Tibial nerve (tissue), 4 donors: ENCODE measurements around the gene AKAP12. TPM values are rescaled to one million over a fixed set of nuclear protein-coding genes. Genes with fewer than 3 reads are reported as not detected.
"Not testable (repeated sequence)": the region's sequence is repeated elsewhere in the genome, so short reads cannot be mapped to it uniquely, and the experiment has no call there.

Source experiments
- DNase-seq, 2 donors: peaks; one replicate each; pipeline ENCODE4 v3.0.0-alpha.2; 2019; ENCODE audit warnings: low spot score in 2 of 2
- H3K27ac ChIP-seq, 4 donors: fragments of 200-600 bp; sonication (generic) in 3 of 4; one replicate each; pipeline ENCODE4 v1.5.1; 2017 to 2019; ENCODE audit warnings: mild to moderate bottlenecking in 1 of 4
- H3K27me3 ChIP-seq, 2 donors: fragments of 200-600 bp; sonication (generic) in 1 of 2; one replicate each; pipeline versions ENCODE4 v1.5.1 to v1.6.0; 2017 to 2019
- H3K36me3 ChIP-seq, 3 donors: fragments of 200-600 bp; sonication (generic); one replicate each; pipeline ENCODE4 v1.5.1; 2018 to 2019
- H3K4me1 ChIP-seq, 4 donors: fragments of 200-600 bp; sonication (generic) in 3 of 4; one replicate each; pipeline ENCODE4 v1.5.1; 2017 to 2019
- H3K4me3 ChIP-seq, 4 donors: fragments of 200-600 bp; sonication (generic) in 3 of 4; one replicate each; pipeline ENCODE4 v1.5.1; 2017 to 2019; ENCODE audit warnings: mild to moderate bottlenecking in 1 of 4, moderate library complexity in 1 of 4
- H3K9me3 ChIP-seq, 4 donors: fragments of 200-600 bp; sonication (generic) in 3 of 4; one replicate each; pipeline ENCODE4 v1.5.1; 2017 to 2019
- EP300 ChIP-seq, 2 donors: sonication (generic); formaldehyde crosslinking; IDR thresholded peaks; one replicate each; pipeline ENCODE4 v1.6.1; 2017; ENCODE audit warnings: antibody characterized with exemption in 2 of 2, mild to moderate bottlenecking in 1 of 2
- POLR2A ChIP-seq, 2 donors: fragments of 450-650 bp; IDR thresholded peaks; one replicate each; pipeline ENCODE4 v1.6.1; 2017; ENCODE audit warnings: antibody characterized with exemption in 2 of 2, mild to moderate bottlenecking in 2 of 2, moderate library complexity in 2 of 2
- WGBS, 2 donors: methylation state at CpG; one replicate each; pipeline ENCODE4 v1.1.5; 2018; 5-methylcytosine and 5-hydroxymethylcytosine counted together
- total RNA-seq, 4 donors: library from RNA; depleted of rRNA; stranded (reverse); fragments of >200 nt; gene quantifications; one replicate each; pipeline ENCODE4 v1.1.0, GENCODE V29; 2016
- TF ChIP-seq, protein P1 (sequence below), 5 experiments: fragments of 200-600 bp in 3 of 5; fragments of 450-650 bp in 2 of 5; sonication (generic) in 3 of 5; IDR thresholded peaks; one replicate each; pipeline ENCODE4 v1.5.1; 2016 to 2019; ENCODE audit warnings: antibody characterized with exemption in 5 of 5, mild to moderate bottlenecking in 3 of 5, moderate library complexity in 2 of 5

AKAP12 gene
- total RNA-seq, 4 donors from 2014 or later, result 214 to 268 (median 232) TPM

DNA sequence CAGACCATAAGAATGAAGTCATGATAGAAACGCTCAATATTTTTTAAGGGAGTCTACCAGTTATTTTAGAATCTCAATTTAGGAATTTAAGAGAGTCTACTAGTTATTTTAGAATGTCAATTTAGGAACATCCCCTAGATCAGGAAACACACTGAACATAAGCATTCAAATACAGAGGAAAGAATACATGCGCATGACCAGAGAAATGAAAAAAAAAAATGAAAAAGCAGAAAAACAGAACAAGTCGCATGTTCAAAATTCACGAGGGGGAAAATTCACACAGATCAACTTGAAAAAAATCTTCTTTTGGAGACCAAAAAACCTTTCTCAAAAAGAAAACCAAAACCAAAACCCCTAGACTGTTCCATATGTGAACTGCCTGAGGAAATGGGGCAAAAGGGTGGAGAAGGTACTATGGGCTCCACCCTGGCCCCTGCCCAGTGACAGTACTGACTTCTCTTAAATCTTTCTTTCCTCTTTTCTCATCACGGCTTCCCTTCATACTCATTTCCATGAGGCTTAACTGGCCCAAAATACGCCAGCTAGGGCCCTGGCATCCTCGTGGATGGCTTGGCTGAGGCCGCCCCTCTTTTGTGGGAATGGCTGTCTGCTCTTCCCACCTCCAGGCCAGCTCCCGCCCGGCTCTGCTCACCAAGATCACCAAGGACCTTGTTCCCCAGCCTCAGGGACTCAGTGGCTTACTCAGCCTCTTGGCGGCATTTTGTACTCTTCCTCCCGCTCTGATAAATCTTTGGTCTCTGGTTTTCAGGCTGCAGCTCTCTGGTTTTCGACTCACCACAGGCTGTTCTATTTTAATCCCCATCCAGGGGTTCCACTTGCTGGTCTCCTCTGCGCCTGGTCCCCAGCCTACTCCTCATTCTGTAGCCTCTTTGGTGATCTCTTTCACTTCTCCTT, 140.4 kb downstream of the AKAP12 start:
- H3K9me3 ChIP-seq, result no peaks in the 10 kb centered on the region
- peaks cover 0 to 27% (median 9%) of the 10 kb centered on the region in 4 donors for H3K4me1 ChIP-seq
- peak overlapping the region in 3 of 4 donors; percentile 26 to 63 (median 59) for H3K27ac ChIP-seq
- peaks cover 0 to 2% (median 0%) of the 10 kb centered on the region in 3 donors for H3K36me3 ChIP-seq
- no peaks in the 10 kb centered on the region for H3K27me3 ChIP-seq
- 69 to 73% methylated on average over 14 of the region's 14 CpGs for WGBS, 2 donors
- DNase-seq, result no peak
- H3K4me3 ChIP-seq, result peak overlapping the region in 1 of 4 donors; percentile 21
- TF ChIP-seq POLR2A (IDR thresholded peaks at IDR 0.05) (no peak), EP300 (IDR thresholded peaks at IDR 0.05) (no peak)
- TF ChIP-seq, protein P1, sequence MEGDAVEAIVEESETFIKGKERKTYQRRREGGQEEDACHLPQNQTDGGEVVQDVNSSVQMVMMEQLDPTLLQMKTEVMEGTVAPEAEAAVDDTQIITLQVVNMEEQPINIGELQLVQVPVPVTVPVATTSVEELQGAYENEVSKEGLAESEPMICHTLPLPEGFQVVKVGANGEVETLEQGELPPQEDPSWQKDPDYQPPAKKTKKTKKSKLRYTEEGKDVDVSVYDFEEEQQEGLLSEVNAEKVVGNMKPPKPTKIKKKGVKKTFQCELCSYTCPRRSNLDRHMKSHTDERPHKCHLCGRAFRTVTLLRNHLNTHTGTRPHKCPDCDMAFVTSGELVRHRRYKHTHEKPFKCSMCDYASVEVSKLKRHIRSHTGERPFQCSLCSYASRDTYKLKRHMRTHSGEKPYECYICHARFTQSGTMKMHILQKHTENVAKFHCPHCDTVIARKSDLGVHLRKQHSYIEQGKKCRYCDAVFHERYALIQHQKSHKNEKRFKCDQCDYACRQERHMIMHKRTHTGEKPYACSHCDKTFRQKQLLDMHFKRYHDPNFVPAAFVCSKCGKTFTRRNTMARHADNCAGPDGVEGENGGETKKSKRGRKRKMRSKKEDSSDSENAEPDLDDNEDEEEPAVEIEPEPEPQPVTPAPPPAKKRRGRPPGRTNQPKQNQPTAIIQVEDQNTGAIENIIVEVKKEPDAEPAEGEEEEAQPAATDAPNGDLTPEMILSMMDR (IDR thresholded peaks at IDR 0.05), result no peak

GRCh38 chr6:151380848-151381205, 141.1 kb downstream of the AKAP12 start:
- peaks cover 0 to 2% (median 0%) of the 10 kb centered on the region in 3 donors for H3K36me3 ChIP-seq
- DNase-seq, result no peak
- no peaks in the 10 kb centered on the region for H3K9me3 ChIP-seq
- TF ChIP-seq POLR2A (IDR thresholded peaks at IDR 0.05) (no peak), EP300 (IDR thresholded peaks at IDR 0.05) (no peak)
- TF ChIP-seq, protein P1 (IDR thresholded peaks at IDR 0.05), result no peak
- H3K27me3 ChIP-seq, result no peaks in the 10 kb centered on the region
- peak overlapping the region in 2 of 4 donors; percentile 26 to 63 for H3K27ac ChIP-seq
- peak overlapping the region in 1 of 4 donors; percentile 21 for H3K4me3 ChIP-seq
- H3K4me1 ChIP-seq, result peaks cover 0 to 26% (median 9%) of the 10 kb centered on the region in 4 donors
- WGBS, 2 donors, result 96 to 100% methylated on average over 1 of the region's 1 CpG

GRCh38 chr6:151381722-151382121, 142.0 kb downstream of the AKAP12 start:
- 78 to 87% methylated on average over 4 of the region's 4 CpGs for WGBS, 2 donors
- peaks cover 0 to 23% (median 5%) of the 10 kb centered on the region in 4 donors for H3K4me1 ChIP-seq
- DNase-seq, result no peak
- H3K4me3 ChIP-seq, result no peak overlapping the region
- peaks cover 0 to 2% (median 0%) of the 10 kb centered on the region in 3 donors for H3K36me3 ChIP-seq
- H3K9me3 ChIP-seq, result no peaks in the 10 kb centered on the region
- H3K27ac ChIP-seq, result no peak overlapping the region
- no peaks in the 10 kb centered on the region for H3K27me3 ChIP-seq
- TF ChIP-seq, protein P1 (IDR thresholded peaks at IDR 0.05), result no peak
- no peak for TF ChIP-seq POLR2A (IDR thresholded peaks at IDR 0.05)
- no peak for TF ChIP-seq EP300 (IDR thresholded peaks at IDR 0.05)

- DNase-seq, H3K36me3 ChIP-seq, H3K27me3 ChIP-seq, H3K27ac ChIP-seq, H3K4me3 ChIP-seq, H3K9me3 ChIP-seq: not testable (repeated sequence)
- WGBS, 2 donors, result 96 to 97% methylated on average over 9 of the region's 9 CpGs
- peaks cover 0 to 24% (median 7%) of the 10 kb centered on the region in 4 donors for H3K4me1 ChIP-seq
Observed at GRCh38 chr6:151382631-151383030, 142.9 kb downstream of the AKAP12 start.

DNA sequence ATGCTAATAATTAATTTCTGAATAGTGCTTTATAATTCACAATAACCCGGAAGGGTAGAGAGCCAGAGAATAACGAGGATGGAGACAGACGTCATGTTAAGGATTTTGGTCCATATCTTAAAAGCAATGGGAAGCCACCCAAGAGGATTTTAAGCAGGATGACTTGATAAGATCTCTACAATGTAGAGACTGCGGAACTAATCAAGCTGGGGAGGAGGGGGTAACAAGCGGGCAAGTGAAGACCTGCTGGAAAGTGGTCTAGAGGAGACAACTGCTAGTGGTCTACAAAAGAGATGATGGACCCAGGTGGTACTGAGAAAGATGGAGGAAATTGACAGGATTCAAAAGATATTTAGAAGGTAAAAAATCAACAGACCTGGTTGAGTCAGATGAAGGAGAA, 144.4 kb downstream of the AKAP12 start:
- no peak for DNase-seq
- Histone ChIP-seq H3K27me3 (no peaks in the 10 kb centered on the region), H3K27ac (no peak overlapping the region), H3K4me3 (no peak overlapping the region), H3K9me3 (no peaks in the 10 kb centered on the region), H3K4me1 (peaks cover 0 to 39% (median 18%) of the 10 kb centered on the region in 4 donors), H3K36me3 (peaks cover 0 to 2% (median 0%) of the 10 kb centered on the region in 3 donors)
- TF ChIP-seq, protein P1 (IDR thresholded peaks at IDR 0.05), result no peak
- WGBS, 2 donors, result 89 to 98% methylated on average over 5 of the region's 5 CpGs
